HL-60/S4 (cell line): ENCODE results near the gene BCL3.
"Not testable (repeated sequence)": the region's sequence is repeated elsewhere in the genome, so short reads cannot be mapped to it uniquely, and the experiment has no call there.

Experiments
- in situ Hi-C: fragments of 300-500 bp; cut with MboI; formaldehyde crosslinking; loops from 2 replicates; pipeline ENCODE4 v1.14.3; 2022; ENCODE audit warnings: low sequenced_read_pairs

The BCL3 gene

DNA sequence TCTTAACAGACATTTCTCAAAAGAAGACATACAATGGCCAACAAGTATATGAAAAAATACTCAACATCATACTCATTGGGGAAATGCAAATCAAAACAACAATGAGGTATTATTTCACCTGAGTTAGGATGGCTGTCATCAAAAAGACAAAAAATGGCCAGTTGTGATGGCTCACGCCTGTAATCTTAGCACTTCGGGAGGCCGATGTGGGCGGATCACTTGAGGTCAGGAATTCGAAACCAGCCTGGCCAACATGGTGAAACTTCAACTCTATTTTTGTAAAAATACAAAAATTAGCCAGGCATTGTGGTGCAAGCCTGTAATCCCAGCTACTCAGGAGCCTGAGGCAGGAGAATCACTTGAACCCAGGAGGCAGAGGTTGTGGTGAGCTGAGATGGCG, 27.6 kb upstream of the BCL3 start:
- in situ Hi-C loops, result no loop called here

GRCh38 chr19:44721369-44721768, 27.1 kb upstream of the BCL3 start:
- in situ Hi-C loops, result not testable (repeated sequence)

- in situ Hi-C loops, result no loop called here
These were observed 26.1 kb upstream of the BCL3 start for GRCh38 chr19:44722131-44723121.

DNA sequence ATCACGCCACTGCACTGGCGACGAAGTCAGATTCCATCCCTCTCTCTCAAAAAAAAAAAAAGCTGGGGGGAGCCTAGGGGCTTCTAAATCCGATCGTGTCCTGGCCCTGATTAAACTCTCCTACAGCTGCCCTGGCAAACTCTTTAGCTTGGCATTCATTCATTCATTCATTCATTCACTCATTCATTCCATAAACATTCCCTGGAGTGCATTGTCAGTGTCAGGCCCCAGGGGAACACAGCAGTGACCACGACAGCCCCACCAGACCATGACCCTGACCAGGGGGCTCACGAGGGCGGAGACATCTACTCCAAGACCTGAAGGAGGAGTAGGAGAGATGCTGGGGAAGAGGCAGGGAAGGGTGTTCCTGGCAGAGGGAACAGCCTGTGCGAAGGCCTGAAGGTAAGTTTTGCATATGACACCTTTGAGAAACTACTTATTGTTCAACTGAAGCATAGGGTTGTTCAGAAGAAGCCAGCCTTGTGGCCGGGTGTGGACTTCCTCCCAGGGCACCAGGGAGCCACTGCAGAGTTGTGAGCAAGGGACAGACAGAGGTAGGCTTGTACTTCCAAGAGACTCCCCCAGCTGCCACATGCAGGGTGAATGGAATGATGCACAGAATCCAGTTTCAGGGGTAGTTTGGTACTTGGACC, 25.1 kb upstream of the BCL3 start:
- in situ Hi-C loops, result no loop called here

DNA sequence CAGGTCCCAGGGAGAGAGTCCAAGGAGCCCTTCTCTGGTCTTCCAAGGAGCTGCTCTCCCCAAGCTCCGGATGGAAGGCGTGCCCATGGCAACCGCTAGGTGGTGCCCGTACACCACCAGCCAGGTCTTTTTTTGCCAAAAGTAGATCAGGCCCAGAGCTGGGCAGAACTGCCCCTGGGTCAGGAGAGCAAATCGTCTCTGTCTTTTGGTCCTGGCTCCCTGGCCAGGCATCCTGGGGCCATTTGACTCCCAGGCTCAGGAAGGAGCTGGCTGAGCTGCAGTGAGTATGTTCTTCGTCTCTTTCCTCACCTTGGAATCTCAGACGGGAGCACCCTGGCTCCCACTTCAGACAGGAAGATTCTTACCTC, 24.6 kb upstream of the BCL3 start:
- in situ Hi-C loops, result no loop called here

DNA sequence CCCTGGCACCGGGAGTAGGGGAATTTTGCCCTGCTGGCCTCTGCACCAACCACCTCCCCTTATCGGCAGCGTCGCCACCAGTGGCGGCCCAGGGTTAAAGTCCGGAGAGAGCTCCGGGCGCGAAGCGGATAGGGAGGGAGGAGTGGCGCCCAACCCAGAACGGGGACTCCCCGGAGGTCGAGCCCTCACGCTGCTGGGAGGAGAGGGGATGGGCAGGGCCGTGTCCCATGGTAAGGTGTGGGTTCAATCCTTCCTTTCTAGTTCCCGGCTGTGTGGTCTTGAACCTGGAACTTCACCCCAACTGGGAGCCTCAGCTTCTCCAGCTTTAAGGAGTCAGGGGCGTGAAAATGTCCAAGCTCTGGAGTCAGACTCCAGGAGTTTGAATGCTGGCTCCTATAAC, 23.3 kb upstream of the BCL3 start:
- in situ Hi-C loops, result no loop called here

- in situ Hi-C loops, result no loop called here
These were observed 22.8 kb upstream of the BCL3 start for GRCh38 chr19:44725684-44726083.

DNA sequence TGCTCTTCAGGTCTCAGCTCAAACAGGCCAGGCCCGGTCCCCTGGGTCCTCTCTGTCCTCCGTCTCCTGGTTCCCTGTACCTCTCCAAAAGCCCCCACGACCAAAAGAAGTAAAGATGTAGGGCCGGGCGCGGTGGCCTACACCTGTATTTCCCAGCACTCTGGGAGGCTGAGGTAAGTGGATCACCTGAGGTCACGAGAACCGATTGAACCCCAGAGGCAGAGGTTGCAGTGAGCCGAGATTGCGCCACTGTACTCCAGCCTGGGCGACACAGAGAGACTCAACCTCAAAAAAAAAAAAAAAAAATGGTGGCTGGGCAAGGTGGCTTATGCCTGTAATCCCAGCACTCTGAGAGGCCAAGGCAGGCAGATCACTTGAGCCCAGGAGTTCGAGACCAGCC, 22.0 kb upstream of the BCL3 start:
- in situ Hi-C loops, result no loop called here

DNA sequence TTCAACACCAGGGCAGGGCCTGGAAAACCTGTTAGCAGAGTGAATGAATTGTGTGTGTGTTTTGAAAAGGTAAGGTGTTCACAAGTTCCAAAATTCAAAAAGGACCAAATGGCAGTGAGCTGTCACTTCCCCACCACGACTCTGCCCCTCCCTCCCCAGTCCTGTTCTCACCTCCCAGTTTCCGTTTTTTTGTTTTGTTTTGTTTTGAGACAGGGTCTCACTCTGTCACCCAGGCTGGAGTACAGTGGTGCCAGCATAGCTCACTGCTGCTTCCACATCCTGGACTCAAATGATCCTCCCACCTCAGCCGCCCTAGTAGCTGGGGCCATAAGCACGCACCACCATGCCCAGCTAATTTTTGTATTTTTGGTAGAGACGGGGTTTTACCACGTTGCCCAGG, 20.3 kb upstream of the BCL3 start:
- in situ Hi-C loops, result no loop called here

- in situ Hi-C loops, result loop anchor here (5.0 kb wide), 1 partner anchor 38 kb away; no protein-coding TSS in a partner anchor
These were observed 18.9 kb upstream of the BCL3 start for GRCh38 chr19:44729516-44730033.

GRCh38 chr19:44731081-44731480, 17.4 kb upstream of the BCL3 start:
- in situ Hi-C loops, result loop anchor here (5.0 kb wide), 1 partner anchor 36 kb away; no protein-coding TSS in a partner anchor

DNA sequence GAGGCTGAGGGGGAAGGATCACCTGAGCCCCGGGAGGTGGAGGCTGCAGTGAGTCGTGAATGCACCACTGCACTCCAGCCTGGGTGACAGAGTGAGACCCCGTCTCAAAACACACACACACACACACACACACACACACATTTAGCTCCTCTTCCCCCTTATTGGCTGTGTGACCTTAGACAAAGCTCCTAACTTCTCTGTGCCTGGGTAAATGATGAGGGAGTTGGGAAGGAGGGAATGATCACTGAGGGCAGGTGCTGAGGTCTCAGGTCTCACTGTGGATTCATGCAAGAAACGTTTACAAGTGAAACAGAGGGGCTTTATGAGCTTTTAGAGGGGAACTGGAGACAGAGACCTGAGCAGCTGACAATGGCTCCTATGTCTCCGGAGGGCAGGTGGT, 16.9 kb upstream of the BCL3 start:
- in situ Hi-C loops, result loop anchor here (5.0 kb wide), 1 partner anchor 36 kb away; no protein-coding TSS in a partner anchor

DNA sequence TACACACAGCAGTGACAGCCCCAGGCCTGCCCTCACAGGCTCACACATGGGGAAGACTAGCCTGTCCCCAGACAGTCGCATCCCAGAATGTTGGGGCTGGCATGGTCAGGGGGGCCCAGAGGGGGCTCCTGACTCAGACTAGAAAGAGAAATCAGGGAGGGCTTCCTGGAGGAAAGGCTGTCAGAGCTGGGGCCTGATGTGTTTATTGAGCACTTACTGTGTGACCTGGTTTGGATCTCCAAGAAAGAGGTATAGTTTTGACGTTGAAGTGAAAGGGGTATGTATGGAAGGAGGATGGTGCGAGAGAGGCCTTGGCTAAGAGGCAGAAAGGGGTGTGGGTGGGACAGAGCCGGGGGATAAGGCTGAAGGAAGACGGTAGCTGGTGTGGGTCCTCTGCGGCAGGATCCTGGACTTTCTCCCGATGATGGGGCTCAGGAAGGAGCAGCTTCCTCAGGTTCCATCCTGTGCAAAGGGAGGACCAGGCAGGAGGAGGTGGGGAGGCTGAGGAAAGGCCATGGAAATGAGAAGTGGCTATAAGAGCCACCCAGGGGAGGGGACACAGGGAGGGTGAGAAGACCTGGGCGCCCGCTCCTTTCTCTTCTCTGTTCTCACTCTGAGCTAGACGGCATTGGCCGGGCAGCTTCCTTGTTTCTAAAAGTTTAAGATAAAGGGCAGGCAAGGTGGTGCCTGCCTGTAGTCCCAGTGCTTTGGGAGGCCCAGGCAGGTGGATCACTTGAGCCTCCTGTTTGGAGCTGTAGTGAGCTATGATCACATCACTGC, 16.1 kb upstream of the BCL3 start:
- in situ Hi-C loops, result loop anchor here (5.0 kb wide), 1 partner anchor 35 kb away; no protein-coding TSS in a partner anchor

DNA sequence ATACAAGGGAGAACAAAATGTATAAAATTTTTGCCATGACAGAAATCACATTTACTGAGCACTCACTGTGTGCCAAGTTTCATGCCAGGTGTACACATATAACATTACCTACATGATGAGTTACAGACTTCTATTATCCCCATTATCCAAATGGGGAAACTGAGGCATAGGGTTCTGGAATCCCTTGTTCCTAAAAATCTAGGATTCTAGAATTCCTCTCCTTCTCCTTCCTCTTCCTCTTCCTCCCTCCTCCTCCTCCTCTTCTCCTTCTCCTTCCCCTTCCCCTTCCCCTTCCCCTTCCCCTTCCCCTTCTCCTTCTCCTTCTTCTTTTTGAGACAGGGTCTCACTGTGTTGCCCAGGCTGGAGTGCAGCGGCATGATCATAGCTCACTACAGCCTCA, 14.2 kb upstream of the BCL3 start:
- in situ Hi-C loops, result loop anchor here (5.0 kb wide), 1 partner anchor 33 kb away; no protein-coding TSS in a partner anchor

DNA sequence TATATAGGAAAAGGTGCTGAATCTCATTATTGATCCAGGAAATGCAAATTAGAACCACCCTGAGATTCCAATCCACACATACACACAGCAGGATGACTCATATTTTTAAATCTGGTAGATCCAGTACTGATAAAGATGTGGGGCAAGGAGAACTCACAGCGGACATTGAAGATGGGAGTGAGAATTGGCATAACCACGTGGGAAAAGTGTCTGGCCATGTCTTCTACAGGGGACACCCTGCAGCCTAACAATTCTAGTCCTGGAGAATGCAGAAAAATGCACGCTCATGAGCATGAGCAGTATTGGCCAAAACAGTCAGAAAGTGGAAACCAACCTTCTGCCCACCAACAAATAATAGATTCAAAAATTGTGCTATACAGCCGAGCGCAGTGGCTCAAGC, 13.5 kb upstream of the BCL3 start:
- in situ Hi-C loops, result no loop called here

- in situ Hi-C loops, result no loop called here
These were observed 11.1 kb upstream of the BCL3 start for GRCh38 chr19:44737238-44738071.

GRCh38 chr19:44738136-44738535, 10.4 kb upstream of the BCL3 start:
- in situ Hi-C loops, result no loop called here

- in situ Hi-C loops, result no loop called here
These were observed 9.6 kb upstream of the BCL3 start for GRCh38 chr19:44738603-44739558.

DNA sequence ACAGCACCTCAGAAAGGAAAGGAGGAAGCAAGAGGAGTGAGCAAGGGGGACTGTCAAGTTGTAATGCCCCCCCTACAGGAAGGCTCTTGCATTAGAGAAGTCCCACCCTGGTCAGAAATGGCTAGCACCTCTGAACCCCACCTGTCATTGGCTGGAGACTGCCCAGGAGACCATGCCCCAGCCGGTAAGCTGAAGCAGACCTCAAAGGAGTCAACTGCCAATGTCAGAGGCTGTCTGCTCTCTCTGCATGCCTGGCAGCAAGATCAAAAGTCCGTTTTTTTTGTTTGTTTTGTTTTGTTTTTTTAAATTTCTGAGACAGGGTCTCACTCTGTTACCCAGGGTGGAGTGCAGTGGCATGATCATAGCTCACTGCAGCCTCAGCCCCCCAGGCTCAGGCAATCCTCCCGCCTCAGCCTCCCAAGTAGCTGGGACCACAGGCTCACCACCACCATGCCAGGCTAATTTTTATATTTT, 8.1 kb upstream of the BCL3 start:
- in situ Hi-C loops, result no loop called here
